Upper lobe of left lung (tissue), 6 donors: Measurements from ENCODE around the gene ANKS1B. TPM values are rescaled to one million over a fixed set of nuclear protein-coding genes. Genes with fewer than 3 reads are reported as not detected.

Experiments
- ATAC-seq, 2 donors: fragments of 200-7000 bp; cut with Tn5 transposase; one replicate each; pipeline ENCODE4 v1.9.1; 2022; ENCODE audit warnings: mild to moderate bottlenecking in 2 of 2, moderate library complexity in 2 of 2; ENCODE audit not compliant: low FRiP score in 2 of 2
- DNase-seq, 2 donors: peaks; one replicate each; pipeline ENCODE4 v3.0.0-alpha.2; 2019 to 2020
- H3K27ac ChIP-seq, 4 donors: fragments of 200-600 bp; sonication (generic); one replicate each; pipeline ENCODE4 v1.5.1; 2016 to 2019
- H3K27me3 ChIP-seq, 4 donors: fragments of 200-600 bp; sonication (generic); one replicate each; pipeline ENCODE4 v1.5.1; 2017 to 2019
- H3K36me3 ChIP-seq, 4 donors: fragments of 200-600 bp; sonication (generic); one replicate each; pipeline ENCODE4 v1.5.1; 2016 to 2019
- H3K4me1 ChIP-seq, 4 donors: fragments of 200-600 bp; sonication (generic); one replicate each; pipeline ENCODE4 v1.5.1; 2018 to 2019
- H3K4me3 ChIP-seq, 4 donors: fragments of 200-600 bp; sonication (generic); one replicate each; pipeline ENCODE4 v1.5.1; 2017 to 2019; ENCODE audit warnings: mild to moderate bottlenecking in 2 of 4, moderate library complexity in 1 of 4
- H3K9me3 ChIP-seq, 4 donors: fragments of 200-600 bp; sonication (generic); one replicate each; pipeline ENCODE4 v1.5.1; 2018 to 2019
- CTCF ChIP-seq, 6 experiments: fragments of 450-650 bp in 4 of 6; fragments of 200-600 bp in 2 of 6; sonication (generic) in 2 of 6; IDR thresholded peaks; one replicate each; pipeline ENCODE4 v1.5.1; 2016 to 2019; ENCODE audit warnings: antibody characterized with exemption in 6 of 6
- EP300 ChIP-seq, 4 donors: sonication (generic); formaldehyde crosslinking; IDR thresholded peaks; one replicate each; pipeline ENCODE4 v1.5.1; 2017; ENCODE audit warnings: antibody characterized with exemption in 4 of 4, control low read depth in 2 of 4
- POLR2A ChIP-seq, 4 donors: fragments of 450-650 bp; IDR thresholded peaks; one replicate each; pipeline ENCODE4 v1.5.1; 2016 to 2017; ENCODE audit warnings: antibody characterized with exemption in 4 of 4, mild to moderate bottlenecking in 2 of 4
- POLR2AphosphoS5 ChIP-seq, 2 donors: sonication (generic); formaldehyde crosslinking; IDR thresholded peaks; one replicate each; pipeline ENCODE4 v1.5.1; 2017; ENCODE audit warnings: antibody characterized with exemption in 2 of 2
- WGBS, 2 donors: methylation state at CpG; one replicate each; pipeline ENCODE4 v1.1.5; 2017 to 2018; 5-methylcytosine and 5-hydroxymethylcytosine counted together
- total RNA-seq, 6 donors: library from RNA; depleted of rRNA in 4 of 6; stranded (reverse); fragments of >200 nt in 4 of 6; gene quantifications; one replicate each; pipeline versions ENCODE4 v1.1.0 to v1.2.1, GENCODE V29; 2016 to 2021
- donor health status: DM: no; HTN: no; CAD: no; lungs with moderate emphysema.
- donor health status: DM: no; HTN: yes; CAD: no; lungs with severe emphysema.

ANKS1B gene
- total RNA-seq, 6 donors from 2014 or later = 5.1 to 23.7 (median 7.2) TPM

- Histone ChIP-seq H3K4me1 (no peaks in the 10 kb centered on the region), H3K27ac (no peak overlapping the region), H3K9me3 (no peaks in the 10 kb centered on the region), H3K4me3 (no peak overlapping the region), H3K36me3 (no peaks in the 10 kb centered on the region), H3K27me3 (no peaks in the 10 kb centered on the region)
- no peak for ATAC-seq
- 71 to 76% methylated on average over 2 of the region's 2 CpGs for WGBS, 2 donors
- DNase-seq = no peak
- no peak for TF ChIP-seq CTCF (IDR thresholded peaks at IDR 0.05)
- no peak for TF ChIP-seq EP300 (IDR thresholded peaks at IDR 0.05)
- no peak for TF ChIP-seq POLR2AphosphoS5 (IDR thresholded peaks at IDR 0.05)
- TF ChIP-seq POLR2A (IDR thresholded peaks at IDR 0.05) = no peak
These were observed 553.5 kb downstream of the ANKS1B start for GRCh38 chr12:99431203-99431602.

- H3K9me3 ChIP-seq = no peaks in the 10 kb centered on the region
- DNase-seq = no peak
- H3K36me3 ChIP-seq = no peaks in the 10 kb centered on the region
- no peak for TF ChIP-seq CTCF (IDR thresholded peaks at IDR 0.05)
- no peak for TF ChIP-seq EP300 (IDR thresholded peaks at IDR 0.05)
- no peak for TF ChIP-seq POLR2AphosphoS5 (IDR thresholded peaks at IDR 0.05)
- TF ChIP-seq POLR2A (IDR thresholded peaks at IDR 0.05) = no peak
- H3K27ac ChIP-seq = no peak overlapping the region
- H3K4me3 ChIP-seq = no peak overlapping the region
- no peaks in the 10 kb centered on the region for H3K4me1 ChIP-seq
- H3K27me3 ChIP-seq = no peaks in the 10 kb centered on the region
- ATAC-seq = no peak
- whole genome bisulfite sequencing, 2 donors = 64 to 74% methylated on average over 2 of the region's 2 CpGs
These were observed 557.6 kb downstream of the ANKS1B start for GRCh38 chr12:99427104-99427503.

GRCh38 chr12:99418379-99418778 is 566.4 kb downstream of the ANKS1B start:
- H3K4me1 ChIP-seq = no peaks in the 10 kb centered on the region
- TF ChIP-seq CTCF (IDR thresholded peaks at IDR 0.05) = no peak
- TF ChIP-seq POLR2AphosphoS5 (IDR thresholded peaks at IDR 0.05) = no peak
- no peak for TF ChIP-seq EP300 (IDR thresholded peaks at IDR 0.05)
- no peak for TF ChIP-seq POLR2A (IDR thresholded peaks at IDR 0.05)
- ATAC-seq (no peak), DNase-seq (no peak)
- H3K27ac ChIP-seq = no peak overlapping the region
- no peaks in the 10 kb centered on the region for H3K36me3 ChIP-seq
- no peak overlapping the region for H3K4me3 ChIP-seq
- WGBS, 2 donors = 41 to 75% methylated on average over 3 of the region's 3 CpGs
- no peaks in the 10 kb centered on the region for H3K27me3 ChIP-seq
- H3K9me3 ChIP-seq = peaks cover 0 to 4% (median 0%) of the 10 kb centered on the region in 4 donors

- Histone ChIP-seq H3K9me3 (peaks cover 0 to 9% (median 0%) of the 10 kb centered on the region in 4 donors), H3K4me3 (no peak overlapping the region), H3K27me3 (no peaks in the 10 kb centered on the region), H3K27ac (no peak overlapping the region), H3K36me3 (no peaks in the 10 kb centered on the region), H3K4me1 (no peaks in the 10 kb centered on the region)
- WGBS, 2 donors = 65 to 88% methylated on average over 3 of the region's 3 CpGs
- no peak for TF ChIP-seq EP300 (IDR thresholded peaks at IDR 0.05)
- no peak for TF ChIP-seq POLR2AphosphoS5 (IDR thresholded peaks at IDR 0.05)
- TF ChIP-seq POLR2A (IDR thresholded peaks at IDR 0.05) = no peak
- TF ChIP-seq CTCF (IDR thresholded peaks at IDR 0.05) = no peak
- DNase-seq = no peak
- no peak for ATAC-seq
These were observed 571.0 kb downstream of the ANKS1B start for GRCh38 chr12:99413751-99414150.

GRCh38 chr12:99393763-99394162 is 591.0 kb downstream of the ANKS1B start:
- Histone ChIP-seq H3K4me3 (no peak overlapping the region), H3K27ac (no peak overlapping the region), H3K4me1 (no peaks in the 10 kb centered on the region), H3K27me3 (no peaks in the 10 kb centered on the region), H3K36me3 (no peaks in the 10 kb centered on the region), H3K9me3 (no peaks in the 10 kb centered on the region)
- TF ChIP-seq CTCF (IDR thresholded peaks at IDR 0.05) = no peak
- TF ChIP-seq EP300 (IDR thresholded peaks at IDR 0.05) = no peak
- TF ChIP-seq POLR2A (IDR thresholded peaks at IDR 0.05) = no peak
- TF ChIP-seq POLR2AphosphoS5 (IDR thresholded peaks at IDR 0.05) = no peak
- DNase-seq (no peak), ATAC-seq (no peak)
